NCI-H446 (cell line): ENCODE results near the gene CACNA2D4.

Source experiments
- DNase-seq, 2 experiments: peaks; one replicate each; lab custom pipeline; 2025; lab: John Stamatoyannopoulos, UW

CACNA2D4 gene

GRCh38 chr12:1778911-1779310 is 139.5 kb downstream of the CACNA2D4 start:
- DNase-seq = no peak

GRCh38 chr12:1777798-1778197 is 140.7 kb downstream of the CACNA2D4 start:
- DNase-seq = no peak

GRCh38 chr12:1776170-1776921 is 142.1 kb downstream of the CACNA2D4 start:
- peak; percentile 54 to 73 for DNase-seq

GRCh38 chr12:1773937-1774655 is 144.4 kb downstream of the CACNA2D4 start:
- no peak for DNase-seq

- DNase-seq = no peak
Observed at GRCh38 chr12:1769809-1770494, 148.5 kb downstream of the CACNA2D4 start.

GRCh38 chr12:1768615-1769014 is 149.8 kb downstream of the CACNA2D4 start:
- peak in 1 of 2 experiments; percentile 34 for DNase-seq

GRCh38 chr12:1767407-1768090 is 150.9 kb downstream of the CACNA2D4 start:
- no peak for DNase-seq

- no peak for DNase-seq
Observed at GRCh38 chr12:1766110-1766509, 152.3 kb downstream of the CACNA2D4 start.

GRCh38 chr12:1763153-1763552 is 155.3 kb downstream of the CACNA2D4 start:
- no peak for DNase-seq

- no peak for DNase-seq
Observed at GRCh38 chr12:1761857-1762256, 156.6 kb downstream of the CACNA2D4 start.

- DNase-seq = no peak
Observed at GRCh38 chr12:1760566-1761382, 157.7 kb downstream of the CACNA2D4 start.

GRCh38 chr12:1758887-1759286 is 159.6 kb downstream of the CACNA2D4 start:
- peak in 1 of 2 experiments; percentile 50 for DNase-seq

GRCh38 chr12:1758376-1758775 is 160.1 kb downstream of the CACNA2D4 start:
- DNase-seq = no peak

- DNase-seq = no peak
Observed at GRCh38 chr12:1750300-1750699, 168.2 kb downstream of the CACNA2D4 start.

- no peak for DNase-seq
Observed at GRCh38 chr12:1749019-1749418, 169.4 kb downstream of the CACNA2D4 start.

GRCh38 chr12:1747609-1748008 is 170.8 kb downstream of the CACNA2D4 start:
- no peak for DNase-seq

GRCh38 chr12:1744932-1745331 is 173.5 kb downstream of the CACNA2D4 start:
- no peak for DNase-seq
